A549 treated with AZD2906 at 1 μM for 4 hours (cell line): ENCODE results near the gene SYT12. TPM values are rescaled to one million over a fixed set of nuclear protein-coding genes. Genes with fewer than 3 reads are reported as not detected.

Source experiments
- total RNA-seq: library from RNA; stranded (reverse); fragments of 200-300 nt; extraction: Qiagen RNA extraction; gene quantifications from 5 replicates; pipeline ENCODE4 v1.2.3, GENCODE V29; 2022

SYT12 gene
- total RNA-seq, result 15.6 to 22.2 TPM (median 19.0 TPM) in 5 replicates

GRCh38 chr11:67022961-67023956 lies at the start of gene SYT12:
TSS of gene SYT12 (plus strand) at chr11:67023134. CDS start at chr11:67030145, 7,011 bp downstream.

GRCh38 chr11:66974724-66975404 lies 48.1 kb upstream of the SYT12 start, which contains the start of gene C11orf86:
TSS of gene C11orf86 (plus strand) at chr11:66975304. CDS start at chr11:66975363, 59 bp downstream.

GRCh38 chr11:67056267-67057204 lies 33.6 kb downstream of the SYT12 start, which contains the start of gene RHOD:
TSS of gene RHOD (plus strand) at chr11:67056847. CDS start at chr11:67056903, 56 bp downstream.

Other genes with a start within 250 kb of the SYT12 start
- 36.7 to 54.9 TPM (median 53.9 TPM) in 5 replicates for gene RCE1, start 179.7 kb upstream of the SYT12 start, total RNA-seq
- 87.5 to 118 TPM (median 111 TPM) in 5 replicates for gene LRFN4, start 166.1 kb upstream of the SYT12 start, total RNA-seq
- gene PC, start 64.8 kb upstream of the SYT12 start, total RNA-seq, result 27.8 to 40.4 TPM (median 39.8 TPM) in 5 replicates
- 42.7 to 73.3 TPM (median 62.7 TPM) in 5 replicates for gene C11orf86, start 47.8 kb upstream of the SYT12 start, total RNA-seq
- 32.5 to 52.9 TPM (median 48.2 TPM) in 5 replicates for gene RHOD, start 33.7 kb downstream of the SYT12 start, total RNA-seq
- 42.2 to 43.2 TPM (median 42.9 TPM) in 5 replicates for gene KDM2A, start 96.1 kb downstream of the SYT12 start, total RNA-seq
- 26.1 to 38.8 TPM (median 34.1 TPM) in 5 replicates for gene GRK2, start 243.3 kb downstream of the SYT12 start, total RNA-seq